UCSD-AML1 (cell line): ENCODE measurements around the gene FNDC3B.

Experiments
- DNase-seq: peaks from one replicate; lab custom pipeline; 2025; ENCODE audit not compliant: unreplicated experiment; lab: John Stamatoyannopoulos, UW

The FNDC3B gene

DNA sequence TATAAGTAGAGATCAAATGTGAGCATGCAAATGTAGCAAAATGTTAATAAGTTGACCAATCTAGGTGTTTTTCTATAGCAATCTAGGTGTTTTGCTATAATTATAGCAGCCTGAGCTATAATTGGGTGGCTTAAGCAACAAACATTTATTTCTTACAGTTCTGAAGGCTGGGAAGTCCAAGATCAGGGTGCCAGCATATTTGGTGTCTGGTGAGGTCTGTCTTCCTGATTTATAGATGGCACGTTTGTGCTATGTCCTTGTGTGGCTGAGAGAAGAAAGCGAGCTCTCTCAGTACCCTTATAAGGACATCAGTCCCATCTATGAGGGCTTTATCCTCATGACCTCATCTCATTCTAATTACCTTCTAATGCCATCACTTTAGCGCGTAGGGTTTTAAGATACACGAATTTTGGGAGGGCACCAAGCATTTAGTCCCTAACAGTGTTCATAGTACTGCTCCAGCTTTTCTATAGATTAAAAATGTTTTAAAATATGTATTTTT is 237.8 kb downstream of the FNDC3B start:
- no peak for DNase-seq

- no peak for DNase-seq
Measured at GRCh38 chr3:172279191-172279640, 239.8 kb downstream of the FNDC3B start.

DNA sequence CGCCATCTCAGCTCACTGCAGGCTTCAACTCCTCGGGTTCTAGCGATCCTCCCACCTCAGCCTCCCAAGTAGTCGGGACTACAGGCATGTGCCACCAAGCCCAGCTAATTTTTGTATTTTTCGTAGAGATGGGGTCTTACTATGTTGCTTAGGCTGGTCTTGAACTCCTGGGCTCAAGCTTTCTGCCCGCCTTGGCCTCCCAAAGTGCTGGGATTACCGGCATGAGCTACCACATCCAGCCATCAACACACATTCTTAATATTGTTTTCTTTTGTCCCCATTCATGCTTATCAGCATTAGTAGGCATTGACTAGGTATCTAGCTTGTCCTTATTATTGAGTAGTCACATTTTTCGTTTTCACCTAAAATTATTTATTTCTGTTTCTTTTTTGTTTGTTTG is 240.6 kb downstream of the FNDC3B start:
- no peak for DNase-seq

GRCh38 chr3:172280406-172281051 is 241.2 kb downstream of the FNDC3B start:
- no peak for DNase-seq

- no peak for DNase-seq
Measured at GRCh38 chr3:172281884-172282283, 242.5 kb downstream of the FNDC3B start.

DNA sequence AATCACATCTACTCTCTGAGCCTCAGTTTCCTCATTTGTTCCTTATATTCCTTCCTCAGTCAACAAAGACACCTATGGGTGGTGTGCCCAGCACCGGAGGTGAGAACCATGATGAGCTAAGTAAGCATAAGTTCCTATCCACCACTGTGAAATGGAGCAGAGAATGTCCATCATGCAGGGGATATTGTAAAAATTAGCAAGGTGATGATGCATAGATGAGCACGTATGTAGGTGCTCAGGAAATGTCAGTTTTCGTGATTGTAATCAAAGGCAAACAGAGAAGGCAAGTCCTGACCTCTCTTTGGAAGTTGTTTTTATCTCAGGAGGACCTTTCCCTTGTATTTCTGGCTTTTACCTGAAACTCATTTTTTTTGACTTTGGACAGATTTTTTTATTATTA is 243.5 kb downstream of the FNDC3B start:
- no peak for DNase-seq

DNA sequence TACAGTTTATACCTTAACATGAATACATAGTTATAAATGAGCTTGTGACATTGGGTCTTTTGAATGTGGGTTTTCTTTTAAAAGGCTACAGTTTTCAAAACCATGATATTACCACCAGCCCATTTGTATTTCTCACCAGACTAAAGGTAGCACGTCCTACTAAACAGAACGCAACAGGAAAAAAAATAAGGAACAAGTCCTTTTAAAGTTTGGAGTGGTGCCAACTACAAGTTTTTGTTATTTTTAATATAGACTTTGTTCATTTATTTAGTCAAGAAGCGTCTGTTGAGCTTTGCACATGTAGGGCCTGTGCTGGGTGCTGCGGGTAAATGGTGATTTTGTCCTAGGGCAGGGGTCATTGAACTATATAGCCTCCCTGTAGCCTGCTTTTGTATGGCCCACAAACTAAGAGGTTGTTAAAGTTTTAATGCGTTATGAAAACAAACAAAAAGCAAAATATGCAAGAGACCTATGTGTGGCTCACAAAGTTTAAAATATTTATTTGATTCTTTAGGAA is 244.5 kb downstream of the FNDC3B start:
- DNase-seq: no peak

DNA sequence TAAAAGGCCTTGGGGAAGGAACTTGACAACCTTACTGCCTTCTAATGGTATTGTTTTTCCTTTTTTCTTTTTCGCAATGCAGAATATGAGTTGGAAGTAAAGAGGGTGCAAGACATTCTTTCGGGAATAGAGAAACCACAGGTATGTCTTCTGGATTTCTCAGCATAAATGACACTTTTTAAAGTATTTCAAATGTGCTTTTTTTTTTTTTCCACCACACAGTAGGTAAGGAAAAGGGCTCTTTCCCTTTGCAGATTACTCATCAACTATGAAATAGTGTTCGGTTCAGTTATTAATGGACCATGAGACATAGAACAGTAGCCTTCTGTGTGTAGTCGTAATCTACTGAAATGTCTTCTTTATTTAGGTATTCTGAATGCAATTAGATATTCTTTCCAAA is 246.5 kb downstream of the FNDC3B start:
- no peak for DNase-seq

DNA sequence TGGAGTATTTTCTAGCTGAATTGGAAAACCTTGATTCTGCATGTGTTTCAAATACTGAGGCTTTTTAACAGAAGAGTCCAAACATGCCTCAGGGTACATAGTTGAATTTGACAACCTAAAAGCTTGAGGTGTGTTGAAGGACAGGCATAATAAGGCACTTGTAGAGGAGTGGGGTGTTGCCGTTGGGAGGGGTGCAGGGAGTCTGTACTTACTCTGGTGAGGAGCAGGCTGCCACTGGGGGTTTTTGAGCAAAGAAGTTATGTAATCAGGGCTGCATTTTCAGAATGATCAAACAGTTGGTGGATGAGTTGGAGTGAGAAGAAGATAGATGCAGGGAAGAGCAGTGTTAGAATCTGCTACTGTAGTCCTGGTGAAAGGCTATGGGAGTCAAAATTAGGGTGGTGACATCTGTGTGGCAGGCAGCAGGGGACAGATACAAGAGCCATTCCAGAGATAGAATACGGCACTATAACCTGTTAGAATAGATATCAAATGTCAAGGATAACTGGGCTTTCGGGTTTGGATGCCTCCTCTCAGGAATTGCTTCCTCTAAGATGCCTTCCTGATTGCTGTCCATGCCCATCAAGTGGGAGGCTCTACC is 247.3 kb downstream of the FNDC3B start:
- no peak for DNase-seq

GRCh38 chr3:172287937-172288477 is 248.6 kb downstream of the FNDC3B start:
- DNase-seq: no peak

- no peak for DNase-seq
Measured at GRCh38 chr3:172288651-172289050, 249.3 kb downstream of the FNDC3B start.

DNA sequence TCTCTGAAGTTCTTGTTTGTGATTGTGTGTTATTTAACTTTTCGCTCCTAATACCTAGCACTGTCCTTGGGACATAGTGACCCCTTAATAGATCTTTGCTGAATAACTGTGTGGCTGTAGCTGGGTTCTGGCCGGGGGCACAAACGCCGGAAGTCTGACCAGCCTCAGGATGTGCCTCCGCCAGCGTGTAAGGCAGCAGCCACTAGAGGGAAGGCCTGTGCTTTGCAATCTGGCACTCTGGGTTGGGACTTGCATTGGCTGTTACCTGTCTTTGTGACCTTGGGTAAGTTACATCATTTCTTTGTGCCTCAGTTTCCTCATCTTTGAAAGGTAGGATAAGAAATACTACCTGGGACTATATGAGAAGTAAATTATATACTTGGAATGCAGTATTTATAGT is 250.2 kb downstream of the FNDC3B start:
- no peak for DNase-seq

GRCh38 chr3:172290457-172290856 is 251.1 kb downstream of the FNDC3B start:
- no peak for DNase-seq

GRCh38 chr3:172291650-172292049 is 252.3 kb downstream of the FNDC3B start:
- DNase-seq: no peak

DNA sequence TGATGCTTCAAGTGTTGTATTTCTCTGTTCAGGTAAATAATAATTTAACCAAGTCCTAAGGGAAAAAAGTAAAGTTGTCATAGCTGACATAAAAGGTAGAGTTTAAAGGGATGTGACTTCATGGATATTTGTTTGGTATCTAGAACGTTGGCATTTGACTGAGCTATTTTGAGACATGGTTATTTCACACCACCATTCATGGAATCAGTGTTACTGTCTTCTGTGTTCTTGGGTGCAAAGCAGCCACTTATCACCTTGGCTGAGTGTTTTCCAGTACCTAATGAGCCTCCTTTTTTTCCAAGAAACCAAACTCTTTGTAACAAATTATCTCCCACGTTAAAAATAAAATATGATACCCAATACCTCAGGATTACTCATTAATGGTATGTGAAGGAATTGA is 253.0 kb downstream of the FNDC3B start:
- no peak for DNase-seq

- no peak for DNase-seq
Measured at GRCh38 chr3:172293093-172293492, 253.7 kb downstream of the FNDC3B start.

- DNase-seq: no peak
Measured at GRCh38 chr3:172294223-172294806, 254.9 kb downstream of the FNDC3B start.

GRCh38 chr3:172296248-172296974 is 257.0 kb downstream of the FNDC3B start:
- no peak for DNase-seq

GRCh38 chr3:172296975-172297332 is 257.6 kb downstream of the FNDC3B start:
- DNase-seq: no peak

DNA sequence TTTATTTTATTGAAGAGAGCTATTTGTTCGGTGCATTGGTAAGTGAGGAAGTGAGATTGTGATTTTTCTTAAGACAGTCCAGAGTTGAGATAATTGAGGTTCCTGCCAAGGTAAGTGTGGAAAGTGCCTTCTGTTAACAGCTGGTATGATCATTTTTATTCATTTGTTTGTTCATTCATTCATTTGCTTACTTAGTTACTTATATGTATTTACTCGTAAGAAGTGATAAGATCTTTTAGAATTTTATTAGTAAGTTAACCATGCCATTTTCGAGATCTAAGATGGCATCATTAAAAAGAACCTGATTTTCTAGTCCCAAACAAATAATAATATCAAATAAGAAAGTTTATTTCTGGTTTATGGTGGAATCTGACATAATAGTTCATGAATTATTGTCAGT is 258.9 kb downstream of the FNDC3B start:
- no peak for DNase-seq

DNA sequence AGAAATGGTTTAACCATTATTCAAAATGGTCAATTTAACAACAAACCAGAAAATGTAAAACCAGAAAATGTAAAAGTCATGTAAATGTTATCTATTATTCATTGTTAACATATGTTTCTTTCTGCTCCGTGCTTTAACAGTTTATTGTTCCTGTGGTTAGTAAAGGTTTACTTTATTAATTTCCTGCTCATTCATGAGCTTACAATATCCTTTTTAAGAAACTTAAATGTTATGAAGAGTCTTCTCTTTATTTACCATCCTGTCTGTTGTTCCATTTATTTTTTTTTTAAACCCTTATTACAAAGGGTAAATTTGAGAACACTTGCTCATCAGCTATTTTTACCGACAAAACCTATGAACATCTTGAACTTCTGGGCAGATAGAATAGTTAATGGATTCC is 260.8 kb downstream of the FNDC3B start:
- DNase-seq: no peak
